Stimulated activated CD8-positive, alpha-beta memory T cell treated with anti-CD3 and anti-CD28 coated beads, Interleukin-15, amount 100 ng/mL, for 1 hour (primary cell): ENCODE results near the gene TRIM27.
"Not testable (repeated sequence)": the region's sequence is repeated elsewhere in the genome, so short reads cannot be mapped to it uniquely, and the experiment has no call there.

ENCODE experiments used
- DNase-seq: peaks from one replicate; pipeline ENCODE4 v3.0.0-alpha.2; 2020; ENCODE audit warnings: low read depth

The TRIM27 gene

GRCh38 chr6:28941684-28942448, 18.1 kb upstream of the TRIM27 start:
- no peak for DNase-seq

- DNase-seq: no peak
These were observed 17.3 kb upstream of the TRIM27 start for GRCh38 chr6:28940858-28941683.

GRCh38 chr6:28940294-28940857, 16.6 kb upstream of the TRIM27 start:
- DNase-seq: no peak

GRCh38 chr6:28933069-28933468, 9.3 kb upstream of the TRIM27 start:
- no peak for DNase-seq

GRCh38 chr6:28929887-28930620, 6.3 kb upstream of the TRIM27 start:
- DNase-seq: no peak

GRCh38 chr6:28929339-28929738, 5.6 kb upstream of the TRIM27 start:
- not testable (repeated sequence) for DNase-seq

GRCh38 chr6:28927846-28928245, 4.1 kb upstream of the TRIM27 start:
- no peak for DNase-seq

- DNase-seq: no peak
These were observed 916 bp downstream of the TRIM27 start for GRCh38 chr6:28922821-28923317.

GRCh38 chr6:28922004-28922820, 1.6 kb downstream of the TRIM27 start:
- no peak for DNase-seq

GRCh38 chr6:28920281-28920680, 3.5 kb downstream of the TRIM27 start:
- no peak for DNase-seq

- no peak for DNase-seq
These were observed 8.8 kb downstream of the TRIM27 start for GRCh38 chr6:28914941-28915340.

GRCh38 chr6:28910901-28911690, 12.7 kb downstream of the TRIM27 start:
- DNase-seq: no peak

- no peak for DNase-seq
These were observed 16.4 kb downstream of the TRIM27 start for GRCh38 chr6:28907394-28907793.

GRCh38 chr6:28906669-28907068, 17.1 kb downstream of the TRIM27 start:
- no peak for DNase-seq

GRCh38 chr6:28903686-28904085, 20.1 kb downstream of the TRIM27 start:
- DNase-seq: no peak

GRCh38 chr6:28901831-28902230, 22.0 kb downstream of the TRIM27 start:
- no peak for DNase-seq

GRCh38 chr6:28900577-28901256, 23.1 kb downstream of the TRIM27 start:
- no peak for DNase-seq

- no peak for DNase-seq
These were observed 25.1 kb downstream of the TRIM27 start for GRCh38 chr6:28898710-28898965.

- DNase-seq: no peak
These were observed 26.4 kb downstream of the TRIM27 start for GRCh38 chr6:28897369-28897745.
